ENCODE measurements around the gene RCAN2. TPM values are rescaled to one million over a fixed set of nuclear protein-coding genes. Genes with fewer than 3 reads are reported as not detected.

Gene RCAN2
- total and polyA plus RNA-seq, 2 donors (not counting 1 experiment from before 2014, with no cell fraction given) = not detected

DNA sequence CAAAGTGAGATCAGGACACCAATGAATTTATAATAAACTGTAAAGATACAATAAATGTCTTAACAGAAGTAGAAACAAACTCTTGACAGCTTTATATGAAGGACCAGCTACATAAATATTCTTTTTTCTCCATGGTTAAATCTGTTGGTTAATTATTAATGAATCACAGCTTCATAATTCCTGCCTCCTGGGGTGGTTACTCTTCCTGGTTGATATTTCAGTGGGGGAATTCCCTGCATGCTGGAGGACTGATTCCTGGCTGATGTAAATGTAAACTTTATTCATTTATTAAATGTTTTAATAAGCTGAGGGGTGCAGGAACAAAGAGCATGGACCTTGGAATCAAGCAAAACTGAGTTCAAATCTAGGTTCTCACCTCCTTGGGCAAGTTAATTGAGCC, 16.2 kb upstream of the RCAN2 start:
- H3K27ac ChIP-seq (ENCODE audit: low read length in 2 of 2) = no peak overlapping the region
- ChIA-PET CTCF (no interaction called here), POLR2A (no interaction called here)
- no peak for TF ChIP-seq EZH2 (IDR thresholded peaks at IDR 0.05; ENCODE audit: borderline replicate concordance, insufficient read depth, low read depth, low read length, poor library complexity, severe bottlenecking)
- TF ChIP-seq, protein P1, sequence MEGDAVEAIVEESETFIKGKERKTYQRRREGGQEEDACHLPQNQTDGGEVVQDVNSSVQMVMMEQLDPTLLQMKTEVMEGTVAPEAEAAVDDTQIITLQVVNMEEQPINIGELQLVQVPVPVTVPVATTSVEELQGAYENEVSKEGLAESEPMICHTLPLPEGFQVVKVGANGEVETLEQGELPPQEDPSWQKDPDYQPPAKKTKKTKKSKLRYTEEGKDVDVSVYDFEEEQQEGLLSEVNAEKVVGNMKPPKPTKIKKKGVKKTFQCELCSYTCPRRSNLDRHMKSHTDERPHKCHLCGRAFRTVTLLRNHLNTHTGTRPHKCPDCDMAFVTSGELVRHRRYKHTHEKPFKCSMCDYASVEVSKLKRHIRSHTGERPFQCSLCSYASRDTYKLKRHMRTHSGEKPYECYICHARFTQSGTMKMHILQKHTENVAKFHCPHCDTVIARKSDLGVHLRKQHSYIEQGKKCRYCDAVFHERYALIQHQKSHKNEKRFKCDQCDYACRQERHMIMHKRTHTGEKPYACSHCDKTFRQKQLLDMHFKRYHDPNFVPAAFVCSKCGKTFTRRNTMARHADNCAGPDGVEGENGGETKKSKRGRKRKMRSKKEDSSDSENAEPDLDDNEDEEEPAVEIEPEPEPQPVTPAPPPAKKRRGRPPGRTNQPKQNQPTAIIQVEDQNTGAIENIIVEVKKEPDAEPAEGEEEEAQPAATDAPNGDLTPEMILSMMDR (IDR thresholded peaks at IDR 0.05) = no peak
- no peak overlapping the region for H2AFZ ChIP-seq (ENCODE audit: insufficient read depth, low read depth, low read length, poor library complexity, severe bottlenecking)
- Mint-ChIP-seq H3K4me3 (no peak overlapping the region), H3K9me3 (ENCODE audit: insufficient read depth) (no peaks in the 10 kb centered on the region), H3K4me1 (no peaks in the 10 kb centered on the region), H3K27ac (no peak overlapping the region), H3K27me3 (peaks cover 13% of the 10 kb centered on the region)
- intact Hi-C loops (cut with micrococcal nuclease) = no loop called here
- ATAC-seq (ENCODE audit: low read depth) (no peak), DNase-seq (no peak)
- H4K20me1 ChIP-seq (ENCODE audit: control insufficient read depth, insufficient read depth, low read length, poor library complexity, severe bottlenecking) = no peaks in the 10 kb centered on the region
- H3K4me3 ChIP-seq (ENCODE audit: control extremely low read depth in 1 of 5, extremely low read depth in 1 of 5, insufficient read depth in 1 of 5, low read depth in 2 of 5, low read length in 4 of 5) = no peak overlapping the region
- H3K4me1 ChIP-seq (ENCODE audit: control insufficient read depth in 2 of 2, insufficient read depth in 2 of 2, low read length in 2 of 2) = no peaks in the 10 kb centered on the region
- H3K4me2 ChIP-seq (replicated peaks; ENCODE audit: low read depth, low read length, poor library complexity, severe bottlenecking) = no peak overlapping the region
- H3K9ac ChIP-seq (ENCODE audit: low read length) = no peak overlapping the region
- no peaks in the 10 kb centered on the region for H3K36me3 ChIP-seq (replicated peaks in 1 of 2; ENCODE audit: control extremely low read depth in 1 of 2, control insufficient read depth in 1 of 2, extremely low read depth in 1 of 2, insufficient read depth in 2 of 2, low read length in 1 of 2)
- H3K9me3 ChIP-seq (ENCODE audit: control extremely low read depth in 1 of 3, control insufficient read depth in 2 of 3, insufficient read depth in 1 of 3, low read length in 2 of 3) = no peaks in the 10 kb centered on the region
- no peaks in the 10 kb centered on the region for H3K79me2 ChIP-seq (ENCODE audit: control insufficient read depth, insufficient read depth, low read length)
- H3K27me3 ChIP-seq (replicated peaks in 1 of 4; ENCODE audit: control extremely low read depth in 1 of 4, control insufficient read depth in 3 of 4, insufficient read depth in 4 of 4, low read length in 3 of 4) = no peaks in the 10 kb centered on the region

DNA sequence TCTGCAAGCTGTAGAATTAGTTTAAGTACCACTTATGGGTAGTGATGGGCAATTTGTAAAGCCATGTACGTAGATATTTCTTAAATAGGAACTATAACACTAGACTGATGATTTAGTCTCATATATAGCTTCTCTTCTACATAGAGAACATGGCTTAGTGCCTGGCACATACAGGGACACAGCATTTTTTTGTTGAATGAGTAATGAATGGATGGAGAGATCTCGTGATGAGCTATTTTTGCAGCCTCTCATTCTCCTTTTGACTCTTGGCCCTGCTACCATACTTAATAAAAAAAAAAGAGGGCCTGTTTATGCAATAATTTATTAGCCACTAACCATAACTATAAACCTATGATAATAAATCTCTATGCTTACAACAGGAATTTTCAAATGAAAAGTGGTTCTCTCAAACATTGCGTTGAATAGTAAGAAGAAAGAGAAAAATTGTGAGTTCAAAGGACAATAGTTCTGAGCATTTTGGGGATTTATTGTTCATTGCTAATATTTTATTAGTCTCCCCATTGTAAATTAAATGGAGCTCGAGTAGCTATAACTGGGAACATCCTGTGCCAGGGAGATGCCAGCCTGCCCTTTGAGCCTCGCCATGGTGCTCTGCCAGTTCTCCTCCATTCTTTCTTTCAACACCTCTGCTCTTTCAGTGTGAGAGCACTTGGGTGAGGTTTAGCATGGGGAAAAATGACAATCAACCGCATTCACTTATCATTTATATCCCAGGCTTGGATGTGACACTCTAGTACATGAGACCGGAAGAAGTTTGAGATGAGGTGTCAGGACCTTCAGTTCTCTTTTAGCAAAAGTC, 14.7 kb upstream of the RCAN2 start:
- ChIA-PET CTCF (no interaction called here), POLR2A (no interaction called here)
- Mint-ChIP-seq H3K4me3 (no peak overlapping the region), H3K27me3 (peaks cover 18% of the 10 kb centered on the region), H3K4me1 (no peaks in the 10 kb centered on the region), H3K27ac (no peak overlapping the region), H3K9me3 (ENCODE audit: insufficient read depth) (no peaks in the 10 kb centered on the region)
- Histone ChIP-seq H3K9ac (ENCODE audit: low read length) (no peak overlapping the region), H3K79me2 (ENCODE audit: control insufficient read depth, insufficient read depth, low read length) (no peaks in the 10 kb centered on the region), H3K4me2 (replicated peaks; ENCODE audit: low read depth, low read length, poor library complexity, severe bottlenecking) (no peak overlapping the region), H2AFZ (ENCODE audit: insufficient read depth, low read depth, low read length, poor library complexity, severe bottlenecking) (no peak overlapping the region), H3K27ac (ENCODE audit: low read length in 2 of 2) (no peak overlapping the region), H3K4me1 (ENCODE audit: control insufficient read depth in 2 of 2, insufficient read depth in 2 of 2, low read length in 2 of 2) (no peaks in the 10 kb centered on the region), H3K4me3 (ENCODE audit: control extremely low read depth in 1 of 5, extremely low read depth in 1 of 5, insufficient read depth in 1 of 5, low read depth in 2 of 5, low read length in 4 of 5) (no peak overlapping the region), H3K9me3 (ENCODE audit: control extremely low read depth in 1 of 3, control insufficient read depth in 2 of 3, insufficient read depth in 1 of 3, low read length in 2 of 3) (no peaks in the 10 kb centered on the region), H3K36me3 (replicated peaks in 1 of 2; ENCODE audit: control extremely low read depth in 1 of 2, control insufficient read depth in 1 of 2, extremely low read depth in 1 of 2, insufficient read depth in 2 of 2, low read length in 1 of 2) (no peaks in the 10 kb centered on the region), H4K20me1 (ENCODE audit: control insufficient read depth, insufficient read depth, low read length, poor library complexity, severe bottlenecking) (no peaks in the 10 kb centered on the region), H3K27me3 (replicated peaks in 1 of 4; ENCODE audit: control extremely low read depth in 1 of 4, control insufficient read depth in 3 of 4, insufficient read depth in 4 of 4, low read length in 3 of 4) (no peaks in the 10 kb centered on the region)
- DNase-seq = no peak
- WGBS (ENCODE audit: insufficient coverage) = no CpG with 5 or more reads among the region's 7 CpGs
- intact Hi-C loops (cut with micrococcal nuclease) = no loop called here
- ATAC-seq (ENCODE audit: low read depth) = no peak
- TF ChIP-seq EZH2 (IDR thresholded peaks at IDR 0.05; ENCODE audit: borderline replicate concordance, insufficient read depth, low read depth, low read length, poor library complexity, severe bottlenecking) = no peak
- TF ChIP-seq, protein P1 (IDR thresholded peaks at IDR 0.05) = no peak

All from B cell (primary cell).